GM13977 (cell line): ENCODE results near the gene POLR3GL.

ENCODE experiments used
- DNase-seq: peaks from one replicate; pipeline ENCODE4 v3.0.0; 2012; ENCODE audit warnings: low spot score
- in situ Hi-C: fragments of 300-500 bp; cut with MboI; formaldehyde crosslinking; loops from one replicate; pipeline ENCODE4 v1.12.0; 2022; ENCODE audit warnings: low sequenced_read_pairs, low pct_unique_long_range_greater_than_20kb, mixed read lengths, inconsistent platforms; ENCODE audit not compliant: unreplicated experiment
- TF ChIP-seq, protein P1 (sequence below): IDR thresholded peaks from 2 replicates; pipeline ENCODE4 v1.5.1; 2012; ENCODE audit warnings: mild to moderate bottlenecking, control low read depth; ENCODE audit not compliant: insufficient read depth; ENCODE audit errors: extremely low read depth, missing control alignments

Gene POLR3GL

DNA sequence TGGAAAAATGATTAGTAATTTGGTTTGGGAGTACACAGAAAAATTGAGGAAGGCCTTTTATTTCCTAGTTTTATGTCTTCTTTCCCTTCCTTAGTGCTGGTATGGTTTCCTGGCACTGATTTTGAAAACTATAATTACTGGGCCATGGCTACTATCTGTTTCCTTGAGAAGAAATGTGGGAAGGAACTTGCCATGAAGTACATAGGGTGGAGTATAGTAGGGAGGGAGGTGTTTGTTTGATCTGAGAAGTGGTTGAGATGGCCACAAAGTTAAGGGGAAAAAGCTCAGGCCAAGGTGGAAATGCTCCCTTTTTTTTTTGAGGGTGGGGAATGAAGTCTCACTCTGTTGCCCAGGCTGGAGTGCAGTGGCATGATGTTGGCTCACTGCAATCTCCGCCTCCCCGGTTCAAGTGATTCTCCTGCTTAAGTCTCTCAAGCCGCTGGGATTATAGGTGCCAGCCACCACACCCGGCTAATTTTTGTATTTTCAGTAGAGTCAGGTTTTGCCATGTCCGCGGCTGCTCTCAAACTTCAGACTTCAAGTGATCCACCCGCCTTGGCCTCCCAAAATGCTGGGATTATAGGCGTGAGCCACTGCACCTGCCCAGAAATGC, 45.7 kb downstream of the POLR3GL start:
- in situ Hi-C loops, result loop anchor here (5.0 to 25.0 kb wide), 2 partner anchors 38 to 123 kb away; partner anchors contain the start of gene ANKRD35
- DNase-seq, result no peak
- TF ChIP-seq, protein P1, sequence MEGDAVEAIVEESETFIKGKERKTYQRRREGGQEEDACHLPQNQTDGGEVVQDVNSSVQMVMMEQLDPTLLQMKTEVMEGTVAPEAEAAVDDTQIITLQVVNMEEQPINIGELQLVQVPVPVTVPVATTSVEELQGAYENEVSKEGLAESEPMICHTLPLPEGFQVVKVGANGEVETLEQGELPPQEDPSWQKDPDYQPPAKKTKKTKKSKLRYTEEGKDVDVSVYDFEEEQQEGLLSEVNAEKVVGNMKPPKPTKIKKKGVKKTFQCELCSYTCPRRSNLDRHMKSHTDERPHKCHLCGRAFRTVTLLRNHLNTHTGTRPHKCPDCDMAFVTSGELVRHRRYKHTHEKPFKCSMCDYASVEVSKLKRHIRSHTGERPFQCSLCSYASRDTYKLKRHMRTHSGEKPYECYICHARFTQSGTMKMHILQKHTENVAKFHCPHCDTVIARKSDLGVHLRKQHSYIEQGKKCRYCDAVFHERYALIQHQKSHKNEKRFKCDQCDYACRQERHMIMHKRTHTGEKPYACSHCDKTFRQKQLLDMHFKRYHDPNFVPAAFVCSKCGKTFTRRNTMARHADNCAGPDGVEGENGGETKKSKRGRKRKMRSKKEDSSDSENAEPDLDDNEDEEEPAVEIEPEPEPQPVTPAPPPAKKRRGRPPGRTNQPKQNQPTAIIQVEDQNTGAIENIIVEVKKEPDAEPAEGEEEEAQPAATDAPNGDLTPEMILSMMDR, result no peak

DNA sequence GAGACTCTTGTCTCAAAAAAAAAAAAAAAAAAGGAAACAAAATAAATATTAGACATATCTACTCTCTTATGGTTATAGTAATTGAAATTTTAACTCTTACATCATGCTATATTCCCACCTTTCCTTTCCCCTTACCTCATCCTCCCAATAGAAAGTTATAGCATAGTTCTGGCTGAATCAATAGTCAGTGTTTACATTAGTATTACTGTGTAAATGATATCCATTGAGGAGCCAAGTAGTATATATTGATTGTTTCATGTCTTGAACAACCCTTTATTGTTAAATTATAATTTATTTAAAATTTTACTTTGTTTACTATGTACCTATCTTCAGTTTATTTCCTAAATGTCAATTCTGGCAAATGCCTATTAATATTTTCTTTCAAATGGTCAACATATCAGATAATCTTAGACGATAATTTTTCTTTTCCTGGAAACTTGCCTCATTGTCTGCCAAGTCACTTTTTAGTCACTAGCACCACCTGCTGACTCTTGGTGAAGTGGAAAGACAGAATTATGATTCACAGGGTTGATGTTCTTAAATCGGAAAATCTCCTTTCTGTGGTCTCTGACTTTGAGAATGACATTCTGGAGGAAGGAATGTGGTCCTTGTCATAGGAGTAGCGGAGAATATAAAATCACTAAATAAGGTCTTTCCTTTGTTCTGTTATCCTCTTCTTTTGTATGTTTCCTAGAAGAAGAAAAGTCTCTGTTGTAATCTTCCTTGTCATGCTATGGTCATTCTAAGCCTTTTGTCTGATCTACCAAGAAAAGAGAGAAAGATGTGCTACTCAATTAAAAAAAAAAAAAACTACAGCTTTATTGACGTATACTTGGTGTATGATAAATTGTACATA, 48.4 kb downstream of the POLR3GL start:
- DNase-seq, result peak; percentile 71
- in situ Hi-C loops, result loop anchor here (5.0 to 25.0 kb wide), 2 partner anchors 41 to 126 kb away; partner anchors contain the start of gene ANKRD35
- TF ChIP-seq, protein P1, result peak; percentile 84

DNA sequence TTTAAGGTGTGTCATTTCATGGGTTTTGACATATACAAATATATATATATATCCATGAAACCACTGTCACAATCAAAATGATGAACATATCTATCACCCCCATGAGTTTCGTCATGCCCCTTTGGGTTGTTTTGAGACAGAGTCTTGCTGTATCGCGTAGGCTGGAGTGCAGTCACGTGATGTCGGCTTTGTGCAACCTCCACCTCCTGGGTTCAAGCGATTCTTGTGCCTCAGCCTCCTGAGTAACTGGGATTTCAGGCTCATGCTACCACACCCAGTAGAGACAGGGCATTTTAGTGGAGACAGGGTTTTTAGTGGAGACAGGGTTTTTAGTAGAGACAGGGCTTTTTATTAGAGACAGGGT, 49.1 kb downstream of the POLR3GL start:
- DNase-seq, result no peak
- TF ChIP-seq, protein P1, result no peak
- in situ Hi-C loops, result loop anchor here (5.0 to 25.0 kb wide), 2 partner anchors 41 to 126 kb away; partner anchors contain the start of gene ANKRD35

GRCh38 chr1:146016891-146017290, 52.4 kb downstream of the POLR3GL start:
- TF ChIP-seq, protein P1, result no peak
- DNase-seq, result no peak
- in situ Hi-C loops, result loop anchor here (25.0 kb wide), 1 partner anchor 130 kb away; the partner anchor contains the start of gene ANKRD35

DNA sequence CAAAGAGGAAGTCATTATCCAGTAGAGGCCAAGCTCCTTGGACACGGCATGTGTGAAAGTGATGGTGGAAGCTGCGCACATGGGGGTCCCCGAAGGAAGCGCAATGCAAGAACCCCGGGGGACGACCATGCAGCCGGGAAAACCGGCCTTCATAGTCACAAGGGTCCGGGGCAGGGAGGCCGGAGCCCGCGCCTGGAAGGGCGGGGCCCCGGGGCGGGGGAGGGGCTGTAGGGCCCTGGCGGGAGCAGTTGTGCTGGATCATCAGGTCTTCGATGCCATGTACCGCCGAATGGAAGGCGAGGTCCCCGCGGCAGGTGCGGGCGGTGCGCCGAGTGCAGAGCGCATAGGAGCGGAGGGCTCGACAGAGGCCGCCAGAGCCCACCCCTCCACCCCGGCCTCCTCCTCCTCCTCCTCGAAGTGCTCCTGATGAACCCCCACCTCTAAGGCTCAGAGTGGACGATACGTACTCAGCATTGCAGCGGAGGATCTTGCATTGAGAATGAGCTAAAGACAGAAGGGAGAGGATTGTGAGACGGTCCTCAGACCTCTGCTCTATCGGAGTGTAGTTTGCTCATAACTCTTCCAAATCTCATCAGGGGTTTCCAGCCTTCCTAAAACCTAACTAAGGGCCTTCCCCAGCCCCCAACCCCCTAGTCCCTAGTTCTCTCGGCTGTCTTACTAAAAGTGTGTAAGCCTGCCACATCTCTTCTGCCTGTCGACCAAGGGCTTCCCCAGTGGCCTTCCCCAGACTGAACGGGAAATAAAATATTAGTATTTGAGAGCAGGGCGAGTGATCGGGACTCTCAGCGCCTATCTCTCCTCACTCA, 55.0 kb downstream of the POLR3GL start:
- in situ Hi-C loops, result loop anchor here (25.0 kb wide), 1 partner anchor 132 kb away; the partner anchor contains the start of gene ANKRD35
- TF ChIP-seq, protein P1, result no peak
- peak; percentile 30 for DNase-seq
